SIG-M5 treated with dmso at 0.1 percent for 504 hours (cell line): ENCODE data around the gene ARMH1.

ENCODE experiments used
- DNase-seq: peaks from one replicate; lab custom pipeline; 2025; ENCODE audit not compliant: unreplicated experiment; lab: John Stamatoyannopoulos, UW

Gene ARMH1

GRCh38 chr1:44674113-44675000 is at the start of gene ARMH1, which contains the start of gene TMEM53:
TSS of gene ARMH1 (plus strand) at chr1:44674714. CDS start at chr1:44689698, 14,984 bp downstream.
TSS of gene TMEM53 (minus strand) at chr1:44674481. CDS start at chr1:44674391, 90 bp downstream.
- DNase-seq, result peak; percentile 92

GRCh38 chr1:44625348-44625747 is 49.2 kb upstream of the ARMH1 start:
- DNase-seq, result no peak

- DNase-seq, result peak; percentile 19
Measured at GRCh38 chr1:44628962-44629756, 45.4 kb upstream of the ARMH1 start.

GRCh38 chr1:44630116-44630515 is 44.4 kb upstream of the ARMH1 start:
- DNase-seq, result no peak

GRCh38 chr1:44631333-44631646 is 43.2 kb upstream of the ARMH1 start:
- DNase-seq, result no peak

GRCh38 chr1:44631647-44632539 is 42.6 kb upstream of the ARMH1 start:
- DNase-seq, result peak; percentile 83

GRCh38 chr1:44632598-44632997 is 41.9 kb upstream of the ARMH1 start:
- no peak for DNase-seq

- DNase-seq, result no peak
Measured at GRCh38 chr1:44634606-44635189, 39.8 kb upstream of the ARMH1 start.

GRCh38 chr1:44635439-44635838 is 39.1 kb upstream of the ARMH1 start:
- DNase-seq, result no peak

GRCh38 chr1:44636083-44636687 is 38.3 kb upstream of the ARMH1 start:
- no peak for DNase-seq

GRCh38 chr1:44636688-44637598 is 37.6 kb upstream of the ARMH1 start:
- no peak for DNase-seq

GRCh38 chr1:44637702-44638411 is 36.7 kb upstream of the ARMH1 start:
- no peak for DNase-seq

- DNase-seq, result no peak
Measured at GRCh38 chr1:44640200-44640853, 34.2 kb upstream of the ARMH1 start.

GRCh38 chr1:44641126-44642102 is 33.1 kb upstream of the ARMH1 start:
- DNase-seq, result no peak

- DNase-seq, result no peak
Measured at GRCh38 chr1:44642255-44642654, 32.3 kb upstream of the ARMH1 start.

GRCh38 chr1:44642925-44643324 is 31.6 kb upstream of the ARMH1 start:
- no peak for DNase-seq
